Measurements from ENCODE around the gene RPS21.

RPS21 gene

GRCh38 chr20:62354031-62354808, 32.7 kb upstream of the RPS21 start:
- DNase-seq (ENCODE audit: low read depth) = no peak

GRCh38 chr20:62354811-62355341, 32.0 kb upstream of the RPS21 start:
- DNase-seq (ENCODE audit: low read depth) = no peak

- no peak for DNase-seq (ENCODE audit: low read depth)
Observed at GRCh38 chr20:62355516-62355877, 31.4 kb upstream of the RPS21 start.

- no peak for DNase-seq (ENCODE audit: low read depth)
Observed at GRCh38 chr20:62355878-62356588, 30.9 kb upstream of the RPS21 start.

GRCh38 chr20:62356589-62357186, 30.2 kb upstream of the RPS21 start:
- no peak for DNase-seq (ENCODE audit: low read depth)

GRCh38 chr20:62357187-62357667, 29.7 kb upstream of the RPS21 start:
- no peak for DNase-seq (ENCODE audit: low read depth)

GRCh38 chr20:62357681-62358080, 29.2 kb upstream of the RPS21 start:
- no peak for DNase-seq (ENCODE audit: low read depth)

GRCh38 chr20:62358171-62359042, 28.5 kb upstream of the RPS21 start:
- DNase-seq (ENCODE audit: low read depth) = no peak

- no peak for DNase-seq (ENCODE audit: low read depth)
Observed at GRCh38 chr20:62359043-62359490, 27.8 kb upstream of the RPS21 start.

- DNase-seq (ENCODE audit: low read depth) = no peak
Observed at GRCh38 chr20:62359491-62360121, 27.3 kb upstream of the RPS21 start.

GRCh38 chr20:62360854-62361798, 25.8 kb upstream of the RPS21 start:
- DNase-seq (ENCODE audit: low read depth) = no peak

- no peak for DNase-seq (ENCODE audit: low read depth)
Observed at GRCh38 chr20:62361799-62362589, 24.9 kb upstream of the RPS21 start.

- no peak for DNase-seq (ENCODE audit: low read depth)
Observed at GRCh38 chr20:62362590-62362940, 24.3 kb upstream of the RPS21 start.

GRCh38 chr20:62362991-62363919, 23.6 kb upstream of the RPS21 start:
- DNase-seq (ENCODE audit: low read depth) = no peak

- no peak for DNase-seq (ENCODE audit: low read depth)
Observed at GRCh38 chr20:62363920-62364851, 22.7 kb upstream of the RPS21 start.

GRCh38 chr20:62364911-62365736, 21.8 kb upstream of the RPS21 start:
- DNase-seq (ENCODE audit: low read depth) = no peak
